Measurements from ENCODE around the gene ATP5PF. TPM values are rescaled to one million over a fixed set of nuclear protein-coding genes. Genes with fewer than 3 reads are reported as not detected.

ATP5PF gene
- total RNA-seq, 1 experiment from 2014 or later: 185 TPM

DNA sequence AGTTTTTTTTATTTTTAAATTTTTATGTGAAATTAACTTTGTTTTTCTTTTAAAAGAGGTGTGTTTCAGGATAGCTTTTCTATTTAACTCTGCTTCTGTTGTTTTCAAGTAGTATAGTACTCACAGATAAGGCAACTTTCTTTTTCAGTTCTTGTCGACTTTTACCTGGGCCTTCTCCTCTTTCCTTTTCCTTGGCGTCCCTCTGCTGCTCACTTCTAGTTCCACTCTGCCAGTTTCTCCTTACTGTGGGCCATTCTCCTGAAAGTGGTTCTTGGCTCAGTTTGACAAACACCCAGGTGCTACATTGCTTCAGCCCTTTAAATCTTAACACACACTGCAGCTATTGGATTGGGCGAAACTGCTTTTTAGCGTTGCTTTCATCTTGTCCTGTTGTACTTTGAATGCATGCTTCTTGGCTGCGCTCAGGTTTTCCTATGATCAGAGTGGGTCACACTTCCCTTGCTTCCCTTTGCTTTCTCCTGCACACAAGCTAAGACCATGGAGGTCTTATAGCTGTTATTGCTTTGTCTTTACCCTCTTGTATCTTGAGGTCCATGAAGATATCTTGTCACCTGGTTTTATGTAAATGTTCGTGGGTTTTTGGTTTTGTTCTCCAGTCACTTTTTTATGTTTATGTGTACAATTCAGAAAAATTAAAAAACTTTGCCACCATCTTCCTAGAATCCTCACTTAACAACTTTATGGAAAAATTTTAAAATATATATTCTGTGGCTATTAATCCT lies 21.7 kb upstream of the ATP5PF start:
- DNase-seq (ENCODE audit: low spot score): no peak
- no TSS peak for BruUV-seq (replicated peaks)
- TF ChIP-seq, protein P1, sequence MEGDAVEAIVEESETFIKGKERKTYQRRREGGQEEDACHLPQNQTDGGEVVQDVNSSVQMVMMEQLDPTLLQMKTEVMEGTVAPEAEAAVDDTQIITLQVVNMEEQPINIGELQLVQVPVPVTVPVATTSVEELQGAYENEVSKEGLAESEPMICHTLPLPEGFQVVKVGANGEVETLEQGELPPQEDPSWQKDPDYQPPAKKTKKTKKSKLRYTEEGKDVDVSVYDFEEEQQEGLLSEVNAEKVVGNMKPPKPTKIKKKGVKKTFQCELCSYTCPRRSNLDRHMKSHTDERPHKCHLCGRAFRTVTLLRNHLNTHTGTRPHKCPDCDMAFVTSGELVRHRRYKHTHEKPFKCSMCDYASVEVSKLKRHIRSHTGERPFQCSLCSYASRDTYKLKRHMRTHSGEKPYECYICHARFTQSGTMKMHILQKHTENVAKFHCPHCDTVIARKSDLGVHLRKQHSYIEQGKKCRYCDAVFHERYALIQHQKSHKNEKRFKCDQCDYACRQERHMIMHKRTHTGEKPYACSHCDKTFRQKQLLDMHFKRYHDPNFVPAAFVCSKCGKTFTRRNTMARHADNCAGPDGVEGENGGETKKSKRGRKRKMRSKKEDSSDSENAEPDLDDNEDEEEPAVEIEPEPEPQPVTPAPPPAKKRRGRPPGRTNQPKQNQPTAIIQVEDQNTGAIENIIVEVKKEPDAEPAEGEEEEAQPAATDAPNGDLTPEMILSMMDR (conservative IDR thresholded peaks at IDR 0.05; ENCODE audit: low read depth, low read length): no peak
- TF ChIP-seq EZH2 (IDR thresholded peaks at IDR 0.05; ENCODE audit: borderline replicate concordance, low read depth, low read length, poor library complexity, severe bottlenecking): no peak
- Histone ChIP-seq H3K36me3 (ENCODE audit: insufficient read depth, low read length, poor library complexity, severe bottlenecking) (peaks cover 36% of the 10 kb centered on the region), H3K4me1 (ENCODE audit: insufficient read depth, low read length, poor library complexity, severe bottlenecking) (no peaks in the 10 kb centered on the region), H3K27ac (ENCODE audit: low read depth, low read length, poor library complexity, severe bottlenecking) (no peak overlapping the region), H3K4me3 (ENCODE audit: low read depth, low read length, poor library complexity, severe bottlenecking) (no peak overlapping the region), H3K27me3 (replicated peaks; ENCODE audit: insufficient read depth, low read depth, low read length, poor library complexity) (no peaks in the 10 kb centered on the region), H3K9me3 (ENCODE audit: low read depth, low read length, poor library complexity, severe bottlenecking) (no peaks in the 10 kb centered on the region)
- ChIA-PET POLR2A (ENCODE audit: low non-redundant PET) (no interaction called here), CTCF (no interaction called here)
- intact Hi-C loops (cut with micrococcal nuclease; ENCODE audit: unreplicated experiment): no loop called here

DNA sequence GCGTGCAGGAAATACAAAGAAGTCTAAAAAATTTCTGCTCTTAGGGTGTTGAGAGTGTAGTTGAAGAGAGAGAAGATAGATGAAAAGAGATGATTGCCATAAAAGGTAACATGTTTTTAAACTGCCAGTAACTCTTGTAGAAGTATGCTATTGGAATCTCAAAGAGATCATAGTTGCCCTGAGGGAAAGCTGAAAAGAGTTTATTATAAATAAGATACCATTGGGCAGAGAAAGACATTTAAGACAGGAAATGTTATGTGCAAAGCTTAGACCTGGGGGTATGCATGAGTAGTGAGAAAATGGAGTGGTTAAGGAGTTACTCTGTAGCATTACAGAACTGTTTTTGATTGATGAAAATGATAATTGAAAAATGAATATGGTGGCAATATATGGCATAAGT lies 17.7 kb upstream of the ATP5PF start:
- DNase-seq (ENCODE audit: low spot score): no peak
- ChIA-PET POLR2A (ENCODE audit: low non-redundant PET) (no interaction called here), CTCF (no interaction called here)
- Histone ChIP-seq H3K9me3 (ENCODE audit: low read depth, low read length, poor library complexity, severe bottlenecking) (no peaks in the 10 kb centered on the region), H3K4me1 (ENCODE audit: insufficient read depth, low read length, poor library complexity, severe bottlenecking) (no peaks in the 10 kb centered on the region), H3K27me3 (replicated peaks; ENCODE audit: insufficient read depth, low read depth, low read length, poor library complexity) (no peaks in the 10 kb centered on the region), H3K27ac (ENCODE audit: low read depth, low read length, poor library complexity, severe bottlenecking) (no peak overlapping the region), H3K36me3 (ENCODE audit: insufficient read depth, low read length, poor library complexity, severe bottlenecking) (peaks cover 20% of the 10 kb centered on the region), H3K4me3 (ENCODE audit: low read depth, low read length, poor library complexity, severe bottlenecking) (no peak overlapping the region)
- no TSS peak for BruUV-seq (replicated peaks)
- intact Hi-C loops (cut with micrococcal nuclease; ENCODE audit: unreplicated experiment): no loop called here
- TF ChIP-seq EZH2 (IDR thresholded peaks at IDR 0.05; ENCODE audit: borderline replicate concordance, low read depth, low read length, poor library complexity, severe bottlenecking): no peak
- TF ChIP-seq, protein P1 (conservative IDR thresholded peaks at IDR 0.05; ENCODE audit: low read depth, low read length): no peak

DNA sequence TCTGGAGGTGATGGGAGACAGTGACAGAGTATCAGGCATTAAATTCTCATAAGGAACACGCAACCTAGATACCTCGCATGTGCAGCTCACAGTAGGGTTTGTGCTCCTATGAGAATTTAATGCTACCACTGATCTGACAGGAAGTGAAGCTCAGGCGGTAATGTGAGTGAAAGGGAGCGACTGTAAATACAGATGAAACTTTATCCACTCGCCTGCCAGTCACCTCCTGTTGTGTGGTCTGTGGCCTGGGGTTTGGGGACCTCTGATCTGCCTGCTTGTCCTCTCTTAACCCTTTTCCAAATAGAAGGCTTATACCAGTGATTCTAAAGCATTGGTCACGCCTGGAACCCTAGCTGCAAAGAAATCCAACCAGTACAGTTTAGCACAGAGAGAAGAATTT lies 15.4 kb upstream of the ATP5PF start:
- ChIA-PET CTCF (no interaction called here), POLR2A (ENCODE audit: low non-redundant PET) (interaction anchor here (0.6 kb wide), 1 partner anchor 73 kb away, joined by 3 read pairs; no protein-coding TSS in a partner anchor)
- Histone ChIP-seq H3K4me3 (ENCODE audit: low read depth, low read length, poor library complexity, severe bottlenecking) (no peak overlapping the region), H3K27ac (ENCODE audit: low read depth, low read length, poor library complexity, severe bottlenecking) (no peak overlapping the region), H3K9me3 (ENCODE audit: low read depth, low read length, poor library complexity, severe bottlenecking) (no peaks in the 10 kb centered on the region), H3K27me3 (replicated peaks; ENCODE audit: insufficient read depth, low read depth, low read length, poor library complexity) (no peaks in the 10 kb centered on the region), H3K4me1 (ENCODE audit: insufficient read depth, low read length, poor library complexity, severe bottlenecking) (no peaks in the 10 kb centered on the region), H3K36me3 (ENCODE audit: insufficient read depth, low read length, poor library complexity, severe bottlenecking) (peaks cover 27% of the 10 kb centered on the region)
- no TSS peak for BruUV-seq (replicated peaks)
- intact Hi-C loops (cut with micrococcal nuclease; ENCODE audit: unreplicated experiment): no loop called here
- no peak for DNase-seq (ENCODE audit: low spot score)
- TF ChIP-seq, protein P1 (conservative IDR thresholded peaks at IDR 0.05; ENCODE audit: low read depth, low read length): no peak
- TF ChIP-seq EZH2 (IDR thresholded peaks at IDR 0.05; ENCODE audit: borderline replicate concordance, low read depth, low read length, poor library complexity, severe bottlenecking): no peak
